Glomerular visceral epithelial cell (primary cell): Measurements from ENCODE around the gene SRPK3.
"Not testable (repeated sequence)": the region's sequence is repeated elsewhere in the genome, so short reads cannot be mapped to it uniquely, and the experiment has no call there.

Source experiments
- DNase-seq: peaks from one replicate; pipeline ENCODE4 v3.0.0-alpha.2; 2016; ENCODE audit errors: extremely low spot score

The SRPK3 gene, protein sequence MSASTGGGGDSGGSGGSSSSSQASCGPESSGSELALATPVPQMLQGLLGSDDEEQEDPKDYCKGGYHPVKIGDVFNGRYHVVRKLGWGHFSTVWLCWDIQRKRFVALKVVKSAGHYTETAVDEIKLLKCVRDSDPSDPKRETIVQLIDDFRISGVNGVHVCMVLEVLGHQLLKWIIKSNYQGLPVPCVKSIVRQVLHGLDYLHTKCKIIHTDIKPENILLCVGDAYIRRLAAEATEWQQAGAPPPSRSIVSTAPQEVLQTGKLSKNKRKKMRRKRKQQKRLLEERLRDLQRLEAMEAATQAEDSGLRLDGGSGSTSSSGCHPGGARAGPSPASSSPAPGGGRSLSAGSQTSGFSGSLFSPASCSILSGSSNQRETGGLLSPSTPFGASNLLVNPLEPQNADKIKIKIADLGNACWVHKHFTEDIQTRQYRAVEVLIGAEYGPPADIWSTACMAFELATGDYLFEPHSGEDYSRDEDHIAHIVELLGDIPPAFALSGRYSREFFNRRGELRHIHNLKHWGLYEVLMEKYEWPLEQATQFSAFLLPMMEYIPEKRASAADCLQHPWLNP

DNA sequence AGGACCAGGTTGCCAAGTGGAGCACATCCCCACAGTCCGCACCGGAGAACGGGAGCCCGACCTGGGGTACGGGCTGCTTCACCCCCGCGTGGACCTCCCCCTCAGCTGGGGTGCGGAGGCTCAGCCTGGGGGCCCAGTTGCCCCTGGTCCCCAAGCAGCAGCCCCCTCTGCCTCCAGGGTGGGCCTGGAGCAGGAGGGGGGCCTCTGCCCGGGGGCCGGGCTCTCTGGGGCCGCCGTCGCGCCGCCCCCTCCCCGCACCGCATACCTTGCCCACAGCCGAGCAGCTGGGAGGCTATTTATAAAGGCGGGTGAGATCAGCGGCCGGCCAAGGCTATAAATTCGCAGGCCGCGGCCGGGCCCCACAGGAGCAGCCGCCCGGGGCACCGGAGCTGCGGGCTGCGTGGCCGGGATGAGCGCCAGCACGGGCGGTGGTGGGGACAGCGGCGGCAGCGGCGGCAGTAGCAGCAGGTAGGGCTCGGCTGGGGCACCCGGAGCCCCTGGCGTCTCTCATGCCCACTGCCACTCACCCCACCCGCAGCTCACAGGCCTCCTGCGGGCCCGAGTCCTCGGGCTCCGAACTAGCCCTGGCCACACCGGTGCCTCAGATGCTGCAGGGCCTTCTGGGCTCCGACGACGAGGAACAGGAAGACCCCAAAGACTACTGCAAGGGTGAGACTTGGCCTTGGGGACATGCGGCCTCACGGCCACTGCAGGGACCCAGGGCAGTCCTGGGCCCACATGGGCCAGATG, at the start of gene SRPK3:
SRPK3 (plus strand) TSS at position 364 of the 750 bp plus-strand sequence; CDS start at position 410, 46 bp downstream.
- DNase-seq: peak; percentile 17

DNA sequence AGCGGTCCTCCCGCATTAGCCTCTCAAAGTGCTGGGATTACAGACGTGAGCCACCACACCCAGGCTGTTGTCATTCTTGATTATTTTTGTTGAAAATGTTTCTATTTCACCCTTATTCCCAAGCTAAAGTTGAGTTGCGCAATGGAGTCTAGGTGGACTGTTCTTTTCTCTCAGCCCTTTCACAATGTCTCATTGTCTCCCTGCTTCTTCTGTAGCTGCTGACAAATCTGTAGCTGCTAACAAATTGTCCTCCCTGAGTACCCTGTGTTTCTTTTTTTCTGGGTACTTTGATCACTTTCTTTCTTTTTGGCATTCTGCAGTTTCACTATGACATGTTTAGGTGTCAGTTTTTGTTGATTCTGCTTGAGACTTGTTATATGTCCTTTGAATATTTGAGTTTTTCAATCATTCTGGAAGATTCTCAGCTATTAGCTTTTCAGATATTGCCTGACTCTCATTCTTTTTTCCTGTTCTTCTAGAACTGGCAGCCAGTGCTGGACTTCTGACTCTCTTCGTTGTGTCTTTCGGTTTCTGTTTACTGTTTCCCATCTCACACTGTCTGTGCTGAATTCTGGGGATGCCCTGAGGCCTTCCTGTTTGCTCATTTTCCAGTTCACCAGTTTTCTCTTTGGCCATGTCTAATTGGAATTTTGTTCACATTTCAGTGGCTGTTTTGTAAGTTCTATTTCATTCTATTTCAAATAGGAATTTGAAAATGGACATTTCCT, 49.6 kb upstream of the SRPK3 start:
- no peak for DNase-seq

DNA sequence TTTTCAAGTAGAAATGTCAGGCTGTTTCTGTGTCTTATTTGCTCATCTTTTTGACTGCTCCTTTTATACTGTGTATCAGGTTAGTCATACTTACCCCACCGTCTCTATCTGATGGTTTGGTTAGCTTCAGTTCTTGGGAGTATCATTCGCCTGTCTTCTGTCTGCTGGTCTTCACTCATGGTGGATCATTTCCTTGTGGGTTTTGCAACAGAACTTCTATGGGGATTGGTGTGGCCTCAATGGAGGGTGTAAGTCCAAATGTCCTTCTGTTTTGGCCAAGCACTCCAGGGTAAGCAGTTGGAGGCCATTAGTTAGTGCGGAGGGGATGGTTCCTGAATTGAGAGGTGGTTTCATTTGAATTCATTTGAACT, 49.0 kb upstream of the SRPK3 start:
- DNase-seq: no peak

DNA sequence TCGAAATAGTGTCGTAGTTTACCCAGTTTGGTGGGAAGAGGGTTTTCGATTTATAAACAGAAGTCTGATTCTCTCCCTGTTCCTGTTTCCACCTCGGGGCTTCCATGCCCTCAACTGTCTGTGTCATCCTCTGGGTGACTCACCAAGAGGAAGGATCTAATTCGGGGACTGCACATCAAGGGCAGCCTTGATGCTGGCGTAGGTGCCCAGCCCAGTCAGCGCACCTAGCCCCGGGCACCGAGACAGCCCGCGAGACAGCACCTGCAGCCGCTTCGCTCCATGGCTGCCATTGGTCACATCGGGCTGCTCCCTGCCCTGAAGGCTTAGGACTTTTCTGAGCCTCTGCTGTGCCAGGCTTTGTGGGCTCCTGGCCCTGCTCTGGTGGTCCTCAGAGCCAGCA, 48.4 kb upstream of the SRPK3 start:
- DNase-seq: no peak

DNA sequence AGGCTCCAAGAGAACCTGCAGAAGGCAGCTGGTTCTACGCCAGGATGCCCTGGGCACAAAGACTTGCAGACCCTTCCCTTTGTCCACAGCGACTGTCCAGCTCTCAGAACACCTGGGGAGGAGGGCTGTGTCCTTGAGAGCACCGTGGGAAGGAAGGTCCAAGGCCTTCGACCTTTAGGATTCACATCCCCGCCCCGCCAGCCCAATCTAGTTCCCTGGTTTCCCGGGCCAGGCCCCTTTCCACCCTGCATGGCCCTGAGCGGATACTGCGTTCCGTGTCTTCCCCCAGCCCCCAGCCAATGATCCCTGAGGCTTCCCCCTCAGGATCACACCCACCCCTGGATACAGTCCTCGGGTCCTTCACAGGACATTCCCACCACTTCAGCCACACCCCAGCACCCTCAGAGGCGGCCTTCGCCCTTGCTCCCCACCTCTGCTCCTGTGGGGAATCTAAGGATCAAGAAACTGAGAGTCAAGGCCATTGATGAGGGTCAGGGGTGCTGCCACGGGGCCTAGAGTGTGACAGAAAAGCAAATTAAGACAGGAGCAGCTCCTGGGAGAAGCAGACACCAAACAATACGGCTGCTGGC, 47.1 kb upstream of the SRPK3 start:
- no peak for DNase-seq

DNA sequence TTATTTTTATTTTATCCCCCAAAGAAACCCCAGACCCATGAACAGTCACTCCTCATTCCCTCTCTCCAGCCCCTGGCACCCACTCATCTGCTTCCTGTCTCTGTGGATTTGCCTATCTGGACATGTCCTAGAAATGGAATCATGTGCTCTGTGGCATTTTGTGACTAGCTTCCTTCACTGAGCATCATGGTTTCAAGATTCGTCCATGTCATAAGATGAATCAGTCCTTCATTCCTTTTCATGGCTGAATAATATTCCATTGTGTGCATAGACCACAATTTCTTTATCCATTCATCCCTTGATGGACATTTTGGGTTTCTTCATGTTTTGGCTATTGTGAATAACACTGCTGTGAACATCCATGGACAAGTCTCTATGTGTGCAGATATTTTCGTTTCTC, 46.0 kb upstream of the SRPK3 start:
- no peak for DNase-seq

DNA sequence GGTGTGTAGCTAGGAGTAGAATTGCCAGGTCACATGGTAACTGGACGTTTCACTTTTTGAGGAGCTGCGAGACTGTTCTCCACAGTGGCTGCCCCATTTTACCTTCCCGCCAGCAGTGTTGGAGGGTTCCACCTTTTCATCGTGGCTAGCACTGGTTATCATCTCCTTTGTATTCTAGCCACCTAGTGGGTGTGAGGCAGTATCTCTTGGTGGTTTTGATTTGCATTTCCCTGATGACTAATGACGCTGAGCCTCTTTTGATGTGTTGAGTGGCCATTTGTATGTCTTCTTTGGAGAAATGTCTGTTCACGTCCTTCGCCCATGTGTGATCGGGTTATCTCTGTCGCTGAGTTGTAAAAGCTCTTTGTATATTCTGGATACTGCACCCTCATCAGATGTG, 45.6 kb upstream of the SRPK3 start:
- no peak for DNase-seq

DNA sequence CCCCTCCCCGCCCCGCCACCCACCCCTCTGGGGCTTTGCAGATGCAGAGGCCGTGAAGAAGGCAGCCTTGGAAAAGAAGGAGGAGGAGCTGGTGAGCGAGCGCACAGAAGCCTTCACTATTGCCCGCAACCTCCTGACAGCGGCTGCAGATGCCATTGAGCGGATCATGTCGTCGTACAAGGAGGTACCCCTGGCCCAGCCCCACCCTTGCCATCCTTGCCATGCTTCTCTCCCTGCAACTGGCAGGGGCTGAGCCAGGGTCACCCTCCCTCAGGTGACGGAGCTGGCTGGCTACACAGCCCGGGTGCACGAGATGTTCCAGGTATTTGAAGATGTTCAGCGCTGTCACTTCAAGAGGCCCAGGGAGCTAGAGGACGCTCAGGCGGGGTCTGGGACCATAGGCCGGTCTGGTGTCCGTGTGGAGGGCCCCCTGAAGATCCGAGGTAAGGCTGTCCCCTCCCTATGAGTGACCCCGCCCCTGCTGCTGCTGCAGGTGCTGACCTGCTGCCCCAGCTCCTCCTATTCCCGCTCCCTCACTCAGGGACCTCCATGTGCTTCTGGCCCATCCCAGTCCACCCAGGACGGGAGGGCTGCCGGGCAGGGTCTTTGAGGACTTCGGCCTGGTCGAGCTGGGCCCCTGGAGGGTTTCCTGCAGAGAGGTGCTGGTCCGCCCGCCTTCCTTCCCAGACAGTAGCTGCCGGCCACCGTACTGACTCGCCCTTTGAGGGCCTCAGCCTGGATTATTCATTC, 44.6 kb upstream of the SRPK3 start:
- DNase-seq: no peak

DNA sequence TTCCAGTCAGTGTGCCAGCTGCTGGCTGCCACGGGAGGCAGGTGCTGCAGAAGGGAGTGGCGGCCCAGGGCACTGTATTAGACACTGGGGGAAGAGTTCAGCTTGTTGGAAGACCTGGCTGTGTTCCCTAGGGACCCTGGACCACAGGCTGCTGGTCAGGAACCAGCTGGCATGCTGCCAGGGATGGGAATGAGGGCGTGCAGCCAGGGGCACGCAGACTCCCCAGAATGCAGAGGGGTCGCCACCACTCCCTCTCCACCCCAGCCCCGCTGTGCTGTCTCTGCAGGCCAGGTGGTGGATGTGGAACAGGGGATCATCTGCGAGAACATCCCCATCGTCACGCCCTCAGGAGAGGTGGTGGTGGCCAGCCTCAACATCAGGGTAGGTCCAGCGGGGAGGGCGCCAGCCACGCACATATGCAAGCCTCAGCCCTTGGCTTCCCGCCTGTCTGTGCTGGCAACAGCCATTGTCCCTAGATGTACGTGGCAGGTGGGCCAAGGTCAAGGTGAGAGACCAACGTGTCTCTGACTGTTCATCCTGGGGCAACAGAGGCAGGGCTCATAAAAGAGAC, 43.9 kb upstream of the SRPK3 start:
- no peak for DNase-seq

DNA sequence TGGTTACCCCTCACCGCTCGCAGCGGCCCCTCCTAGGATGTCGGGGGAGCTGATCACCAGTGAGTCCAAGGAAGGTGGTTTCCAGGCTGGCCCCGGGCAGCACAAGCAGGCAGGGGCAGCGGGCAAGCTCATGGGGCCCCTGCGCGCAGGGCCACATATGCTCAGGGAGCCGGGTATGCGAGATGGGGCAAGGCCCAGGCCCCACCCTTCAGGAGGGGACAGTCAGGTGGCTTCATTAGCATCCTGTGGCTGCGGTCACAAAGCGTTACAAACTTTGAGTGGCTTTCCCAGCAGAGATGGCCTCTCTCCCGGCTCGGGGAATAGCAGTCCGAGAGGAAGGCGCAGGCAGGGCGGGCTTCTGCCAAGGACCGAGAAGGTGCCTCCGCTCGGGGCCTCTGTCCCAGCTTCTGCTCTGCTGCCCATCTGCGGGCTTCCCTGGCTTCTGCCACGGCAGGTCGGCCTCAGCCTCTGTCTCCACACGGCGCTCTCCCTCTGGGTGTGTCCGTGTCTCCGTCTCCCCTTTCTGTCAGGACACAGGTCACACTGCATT, 42.7 kb upstream of the SRPK3 start:
- DNase-seq: no peak

DNA sequence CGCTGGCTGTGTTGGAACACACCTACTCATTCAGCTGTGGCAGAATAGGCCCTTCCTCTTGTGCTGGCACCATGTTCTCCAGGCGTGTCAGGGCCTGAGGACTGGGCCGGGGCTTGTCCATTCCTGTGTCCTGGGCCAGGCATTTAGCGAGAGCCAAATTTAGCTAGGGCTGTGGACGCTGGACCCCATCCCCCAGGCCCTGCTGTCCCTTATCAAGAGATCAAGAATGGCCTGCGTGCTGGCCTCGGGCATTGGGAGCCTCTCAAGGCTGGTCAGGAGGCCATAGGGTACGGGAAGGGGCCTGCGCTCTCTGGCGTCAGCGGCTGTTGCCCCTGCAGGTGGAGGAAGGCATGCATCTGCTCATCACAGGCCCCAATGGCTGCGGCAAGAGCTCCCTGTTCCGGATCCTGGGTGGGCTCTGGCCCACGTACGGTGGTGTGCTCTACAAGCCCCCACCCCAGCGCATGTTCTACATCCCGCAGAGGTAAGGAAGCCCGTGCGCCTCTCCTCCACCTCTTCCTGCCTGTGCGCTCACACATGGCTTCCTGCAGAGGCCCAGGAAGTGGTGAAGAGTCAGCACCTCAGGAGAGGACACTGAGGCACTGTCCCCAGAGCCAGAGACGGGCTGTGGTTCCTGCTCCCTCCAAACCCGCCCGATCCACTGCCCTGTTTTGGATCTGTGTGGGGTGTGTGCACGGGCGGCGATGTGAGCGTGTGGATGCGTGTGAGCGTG, 40.9 kb upstream of the SRPK3 start:
- no peak for DNase-seq

DNA sequence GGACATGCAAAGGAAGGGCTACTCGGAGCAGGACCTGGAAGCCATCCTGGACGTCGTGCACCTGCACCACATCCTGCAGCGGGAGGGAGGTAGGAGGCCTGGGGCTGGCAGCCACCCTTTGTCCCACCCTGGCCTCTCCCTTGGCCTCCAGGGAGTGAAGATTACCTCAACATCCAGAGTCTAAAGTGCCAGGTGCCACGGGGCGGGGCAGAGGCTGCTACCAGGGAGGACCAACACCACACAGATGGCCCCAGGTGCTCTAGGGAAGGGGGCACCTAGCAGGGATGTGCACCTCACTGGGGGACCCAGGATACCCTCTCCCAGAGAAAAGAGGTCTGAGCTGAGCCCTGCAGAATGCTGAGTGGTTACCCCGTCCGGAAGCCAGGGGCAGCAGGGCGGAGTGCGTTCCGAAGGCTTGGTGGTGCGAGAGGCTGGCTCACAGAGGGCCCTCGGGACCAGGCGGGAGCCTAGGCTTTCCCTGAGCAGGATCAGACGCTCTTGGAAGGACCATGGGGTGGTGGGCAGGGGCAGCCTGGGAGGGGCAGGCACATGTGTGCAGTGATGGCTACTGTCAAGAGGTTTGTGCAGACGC, 40.1 kb upstream of the SRPK3 start:
- no peak for DNase-seq

DNA sequence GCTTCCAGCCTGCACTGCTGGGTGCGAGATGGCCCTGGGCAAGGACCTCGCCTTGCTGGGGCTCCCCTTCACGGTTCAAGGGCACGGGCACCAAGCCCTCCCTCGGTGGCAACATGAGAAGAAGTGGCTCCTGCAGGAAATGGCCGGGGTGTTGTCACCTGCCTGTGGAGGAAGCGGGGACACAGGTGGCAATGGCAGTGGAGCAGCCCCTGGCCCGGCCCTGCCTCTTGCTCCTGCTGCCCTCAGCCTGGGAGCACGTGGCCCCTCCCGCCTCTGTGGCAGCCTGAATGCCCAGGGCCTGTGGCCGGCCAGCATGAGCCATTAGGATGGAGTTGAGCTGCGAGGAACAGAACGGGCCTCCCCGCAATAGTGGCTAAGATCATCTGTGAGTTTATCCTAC, 39.4 kb upstream of the SRPK3 start:
- no peak for DNase-seq

DNA sequence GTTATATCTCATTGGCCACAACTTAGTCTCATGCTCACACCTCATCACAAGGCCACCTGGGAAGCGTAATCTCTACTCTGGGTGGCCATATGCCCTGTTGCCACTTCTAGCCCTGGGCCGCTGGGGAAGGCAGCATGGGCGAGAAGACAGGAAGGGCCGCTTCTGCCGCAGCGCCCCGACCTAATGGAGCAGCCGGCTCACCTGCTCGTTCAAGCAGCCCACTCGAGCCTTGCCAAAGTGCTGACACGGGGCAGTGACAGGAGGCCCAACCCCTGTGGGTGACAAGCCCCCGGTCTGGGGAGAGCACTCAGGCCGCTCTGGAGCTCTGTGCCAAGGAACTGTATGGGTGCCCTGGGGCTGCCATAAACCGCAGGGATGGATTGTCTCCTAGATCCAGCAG, 38.7 kb upstream of the SRPK3 start:
- not testable (repeated sequence) for DNase-seq

DNA sequence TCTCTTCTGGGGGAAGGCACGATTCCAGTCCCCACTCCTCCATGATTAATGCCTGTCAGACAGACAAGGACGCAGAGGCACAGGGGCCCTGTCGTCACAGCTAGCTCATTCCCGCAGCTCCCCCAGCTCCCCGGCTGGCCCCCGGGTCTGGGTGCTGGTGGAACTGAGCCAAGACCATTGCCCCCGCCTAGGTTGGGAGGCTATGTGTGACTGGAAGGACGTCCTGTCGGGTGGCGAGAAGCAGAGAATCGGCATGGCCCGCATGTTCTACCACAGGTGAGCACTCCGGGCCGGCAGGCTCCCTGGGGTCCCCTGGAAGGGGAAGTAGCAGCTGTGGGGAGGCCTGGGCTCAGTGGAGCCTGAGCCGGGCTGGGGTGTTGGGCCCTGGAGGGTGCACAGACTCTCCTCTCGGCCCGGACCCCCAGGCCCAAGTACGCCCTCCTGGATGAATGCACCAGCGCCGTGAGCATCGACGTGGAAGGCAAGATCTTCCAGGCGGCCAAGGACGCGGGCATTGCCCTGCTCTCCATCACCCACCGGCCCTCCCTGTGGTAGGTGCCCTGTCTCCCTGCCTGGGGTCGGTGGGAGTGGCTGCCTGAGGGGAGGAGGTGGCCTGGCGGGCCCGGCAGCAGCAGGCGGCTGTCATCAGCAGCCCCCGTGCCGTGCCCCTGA, 37.9 kb upstream of the SRPK3 start:
- not testable (repeated sequence) for DNase-seq

DNA sequence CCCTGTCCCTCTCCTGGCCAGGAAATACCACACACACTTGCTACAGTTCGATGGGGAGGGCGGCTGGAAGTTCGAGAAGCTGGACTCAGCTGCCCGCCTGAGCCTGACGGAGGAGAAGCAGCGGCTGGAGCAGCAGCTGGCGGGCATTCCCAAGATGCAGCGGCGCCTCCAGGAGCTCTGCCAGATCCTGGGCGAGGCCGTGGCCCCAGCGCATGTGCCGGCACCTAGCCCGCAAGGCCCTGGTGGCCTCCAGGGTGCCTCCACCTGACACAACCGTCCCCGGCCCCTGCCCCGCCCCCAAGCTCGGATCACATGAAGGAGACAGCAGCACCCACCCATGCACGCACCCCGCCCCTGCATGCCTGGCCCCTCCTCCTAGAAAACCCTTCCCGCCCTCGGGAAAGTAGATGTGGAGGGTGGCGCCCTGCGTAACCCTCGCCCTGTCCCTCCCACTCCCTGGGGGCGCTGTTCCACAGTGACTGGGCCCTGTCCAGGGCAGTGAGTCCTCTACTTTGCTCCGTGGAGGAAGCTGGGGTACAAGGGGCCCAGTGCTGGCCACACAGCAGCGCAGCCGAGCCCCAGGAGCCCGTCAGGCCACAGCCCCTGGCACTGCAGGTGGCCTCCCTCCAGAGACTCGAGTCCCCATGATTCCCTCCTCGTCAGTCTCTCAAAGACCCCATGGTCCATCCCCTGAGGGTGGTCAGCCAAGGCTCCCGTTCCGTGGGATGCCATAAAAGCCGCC, 37.2 kb upstream of the SRPK3 start:
- DNase-seq: not testable (repeated sequence)

DNA sequence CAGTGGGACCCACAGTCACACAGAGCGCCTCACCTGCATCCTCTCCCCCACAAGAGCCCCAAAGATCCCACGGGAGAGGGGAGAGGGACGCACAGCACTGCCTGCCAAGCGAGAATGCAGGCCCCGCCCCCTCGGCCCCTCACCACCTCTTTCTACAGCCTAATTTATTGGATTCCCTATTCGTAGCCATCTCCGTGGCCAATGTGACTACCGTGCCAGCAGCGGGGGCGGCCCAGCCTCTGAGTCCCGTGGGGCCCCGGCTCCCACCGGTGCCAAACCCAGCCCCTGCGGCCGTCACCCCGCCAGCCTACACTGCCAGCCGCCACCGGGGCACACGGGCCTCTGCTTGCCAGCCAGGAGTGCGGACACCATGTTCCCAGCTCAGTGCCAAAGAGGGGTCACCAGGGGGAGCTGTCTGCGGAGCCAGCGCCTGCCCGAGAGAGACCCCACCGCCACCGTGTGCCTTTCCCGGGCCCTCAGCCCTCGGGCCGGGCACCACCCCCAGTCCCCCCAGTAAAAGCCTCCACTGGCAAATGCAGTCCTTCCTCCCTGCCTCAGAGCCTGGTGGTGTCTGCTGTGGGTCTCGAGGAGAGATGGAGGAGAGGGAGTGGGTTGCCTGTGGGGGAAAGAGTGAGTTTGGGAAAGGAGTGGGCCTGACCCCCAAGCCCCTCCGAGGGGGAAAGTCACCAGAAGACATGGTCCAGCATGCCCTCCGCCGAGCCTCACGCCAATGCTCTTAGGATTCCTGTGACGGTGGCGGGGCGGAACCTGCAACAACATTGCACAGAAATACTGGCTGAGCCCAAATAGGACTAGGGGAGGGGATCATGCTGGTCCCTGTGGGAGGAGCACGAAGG, 36.4 kb upstream of the SRPK3 start:
- DNase-seq: no peak
